ENCODE measurements around the gene TYSND1.
A peak's percentile ranks its signal among the peaks of the same experiment; 100 is the strongest.
"Not testable (repeated sequence)": the region's sequence is repeated elsewhere in the genome, so short reads cannot be mapped to it uniquely, and the experiment has no call there.

Gene TYSND1

DNA sequence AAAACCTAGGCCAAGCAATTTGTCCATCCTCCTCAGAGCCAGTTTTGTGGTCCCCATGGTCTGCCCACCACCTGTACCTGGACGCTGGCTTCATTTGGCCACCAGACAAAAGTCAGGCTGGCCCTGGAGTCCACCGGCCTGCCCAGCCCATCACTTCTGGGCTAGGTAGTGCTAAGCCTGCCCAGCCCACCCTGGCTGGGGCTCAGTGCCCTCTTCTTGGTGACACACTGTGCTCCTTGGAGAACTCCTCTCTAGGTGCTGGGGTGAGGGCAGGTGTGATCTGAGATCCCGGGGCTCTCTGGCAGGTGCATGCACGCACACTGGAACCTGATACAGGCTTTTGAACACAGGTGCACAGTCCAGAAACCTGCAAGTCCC is 15.0 kb downstream of the TYSND1 start:
- DNase-seq, result no peak

- no peak for DNase-seq
These were observed 15.5 kb downstream of the TYSND1 start for GRCh38 chr10:70130878-70131559.

GRCh38 chr10:70126700-70127395 is 19.7 kb downstream of the TYSND1 start:
- no peak for DNase-seq

GRCh38 chr10:70125918-70126552 is 20.5 kb downstream of the TYSND1 start:
- no peak for DNase-seq

GRCh38 chr10:70124918-70125317 is 21.6 kb downstream of the TYSND1 start:
- no peak for DNase-seq

GRCh38 chr10:70124415-70124814 is 22.1 kb downstream of the TYSND1 start:
- no peak for DNase-seq

- DNase-seq, result no peak
These were observed 22.7 kb downstream of the TYSND1 start for GRCh38 chr10:70123817-70124216.

- not testable (repeated sequence) for DNase-seq
These were observed 23.3 kb downstream of the TYSND1 start for GRCh38 chr10:70123166-70123565.

DNA sequence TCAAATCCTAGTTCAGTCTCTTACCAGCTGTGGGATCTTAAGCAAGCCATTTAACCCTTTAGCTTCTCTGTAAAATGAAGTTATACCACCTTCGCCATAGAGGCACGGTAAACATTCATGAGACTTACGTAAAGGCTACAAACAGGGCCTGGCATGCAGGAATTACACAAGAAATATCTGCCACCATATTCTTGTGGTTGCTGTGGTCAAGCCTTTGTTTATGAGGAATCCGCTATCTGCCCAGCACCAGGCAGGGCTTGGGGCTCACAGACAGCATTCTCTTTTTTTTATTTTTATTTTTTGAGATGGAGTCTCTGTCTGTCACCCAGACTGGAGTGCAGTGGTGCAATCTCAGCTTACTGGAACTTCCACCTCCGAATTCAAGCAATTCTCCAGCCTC is 23.8 kb downstream of the TYSND1 start:
- no peak for DNase-seq

GRCh38 chr10:70121281-70121949 is 25.1 kb downstream of the TYSND1 start:
- DNase-seq, result no peak

DNA sequence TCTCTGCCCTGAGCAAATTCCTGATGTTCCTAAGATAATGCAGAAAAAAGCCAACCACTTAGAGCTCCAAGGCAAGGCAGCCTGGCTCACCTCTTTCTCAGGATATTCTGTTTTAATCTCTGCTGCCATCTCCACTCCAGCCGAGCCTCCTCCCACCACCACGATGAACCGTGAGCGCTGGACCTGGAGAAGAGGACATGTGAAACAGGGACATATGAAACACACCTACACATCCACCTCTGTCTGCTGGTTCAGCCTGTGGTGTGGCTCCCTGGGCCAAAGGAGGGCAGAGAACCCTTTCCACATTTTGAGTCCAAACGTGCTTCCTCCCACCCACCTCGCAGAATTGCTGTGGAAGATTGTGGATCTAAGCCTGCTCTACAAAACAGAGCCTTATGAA is 26.1 kb downstream of the TYSND1 start:
- no peak for DNase-seq

DNA sequence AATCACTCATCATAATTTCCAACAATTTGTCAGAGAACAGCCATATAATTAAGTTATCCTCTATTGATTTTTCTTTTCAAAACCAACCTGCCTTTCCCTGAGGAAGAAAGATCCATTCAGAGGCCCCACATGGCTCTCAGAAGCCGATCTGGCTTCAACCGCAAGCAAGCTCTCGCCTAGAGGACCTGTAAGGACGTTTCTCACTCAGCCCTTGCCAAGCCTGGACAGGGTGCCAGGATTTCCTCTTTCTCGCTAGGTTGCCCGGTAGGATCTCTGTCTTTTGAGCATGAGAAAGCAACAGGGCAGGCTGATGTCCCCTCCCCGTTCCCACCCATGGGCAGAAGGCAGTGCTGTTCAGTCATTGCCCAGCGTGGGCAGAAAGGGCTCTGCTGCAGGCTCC is 26.9 kb downstream of the TYSND1 start:
- DNase-seq, result peak in 1 of 2 experiments; percentile 2

DNA sequence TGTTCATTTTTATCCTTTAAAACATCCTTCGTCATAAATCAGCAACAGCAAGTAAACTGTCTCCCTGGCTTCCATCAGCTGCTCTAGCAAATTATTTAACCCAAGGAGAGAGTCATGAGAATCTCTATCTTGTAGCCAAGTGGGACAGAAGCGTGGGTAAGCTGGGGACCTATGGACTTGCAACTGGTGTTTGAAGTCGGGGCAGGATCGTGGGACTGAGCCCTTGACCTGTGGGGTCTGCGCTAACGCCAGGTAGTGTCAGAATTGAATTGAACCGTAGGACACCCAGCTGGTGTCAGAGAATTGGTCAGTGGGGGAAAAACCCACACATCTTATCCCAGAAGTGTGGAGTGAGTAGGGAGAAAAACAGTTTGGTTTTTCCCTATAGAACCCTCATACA is 27.3 kb downstream of the TYSND1 start:
- DNase-seq, result no peak

DNA sequence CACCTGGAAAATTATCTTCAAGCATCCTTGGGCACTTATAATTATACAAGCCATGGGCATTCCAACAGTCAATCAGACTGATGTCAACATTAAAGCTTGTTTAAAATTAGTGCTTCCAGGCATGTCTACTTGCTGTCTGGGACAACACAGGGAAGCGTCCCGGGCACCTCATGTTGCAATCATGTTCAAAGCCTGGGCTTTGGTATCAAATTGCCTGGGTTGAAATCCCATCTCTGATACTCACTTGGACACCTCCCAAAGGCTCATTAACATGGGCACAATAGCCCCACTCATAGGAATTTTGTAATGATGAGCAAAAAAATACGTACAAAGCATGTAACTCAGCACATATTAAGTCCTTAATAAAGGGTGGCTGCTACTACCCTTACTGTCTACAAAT is 28.3 kb downstream of the TYSND1 start:
- DNase-seq, result no peak

GRCh38 chr10:70117646-70118045 is 28.9 kb downstream of the TYSND1 start:
- DNase-seq, result no peak

- peak in 1 of 2 experiments; percentile 9 for DNase-seq
These were observed 30.4 kb downstream of the TYSND1 start for GRCh38 chr10:70115948-70116682.

DNA sequence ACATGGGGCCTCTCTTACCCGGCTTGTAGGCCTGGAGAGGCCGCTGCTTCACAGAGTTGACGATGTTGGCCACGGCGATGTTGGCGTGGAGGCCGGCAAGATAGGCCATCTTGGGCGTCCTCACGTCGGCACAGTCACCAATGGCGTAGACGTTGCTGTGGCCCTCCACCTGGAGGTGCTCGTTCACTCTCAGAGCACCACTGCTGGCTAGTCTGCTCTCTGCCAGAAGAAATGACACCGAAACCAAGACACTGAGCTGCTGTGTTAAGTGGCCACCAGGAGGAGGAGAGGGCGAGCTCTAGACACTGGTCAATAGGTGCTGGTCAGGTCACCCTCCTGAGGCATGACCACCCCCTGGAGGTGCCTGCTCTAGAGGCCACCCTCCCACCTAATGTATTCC is 31.6 kb downstream of the TYSND1 start:
- DNase-seq, result no peak

- DNase-seq, result no peak
These were observed 34.4 kb downstream of the TYSND1 start for GRCh38 chr10:70112071-70112470.

DNA sequence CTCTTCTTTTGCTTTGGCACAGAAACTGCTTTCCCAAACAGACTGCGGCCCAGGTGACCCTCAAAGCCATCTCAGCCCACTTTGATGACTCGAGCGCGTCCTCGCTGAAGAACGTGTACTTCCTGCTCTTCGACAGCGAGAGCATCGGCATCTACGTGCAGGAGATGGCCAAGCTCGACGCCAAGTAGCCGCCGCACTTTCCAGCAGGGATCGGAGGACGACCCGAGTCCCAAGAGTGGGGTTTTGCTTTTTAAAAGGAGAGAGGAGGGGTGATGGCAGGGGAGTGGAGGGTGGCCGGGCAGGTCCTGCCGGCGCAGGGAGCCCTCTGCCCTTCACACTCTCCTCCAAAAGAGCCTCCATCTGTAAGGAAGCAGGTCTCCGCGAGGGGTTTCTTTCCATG is 35.0 kb downstream of the TYSND1 start:
- no peak for DNase-seq

DNA sequence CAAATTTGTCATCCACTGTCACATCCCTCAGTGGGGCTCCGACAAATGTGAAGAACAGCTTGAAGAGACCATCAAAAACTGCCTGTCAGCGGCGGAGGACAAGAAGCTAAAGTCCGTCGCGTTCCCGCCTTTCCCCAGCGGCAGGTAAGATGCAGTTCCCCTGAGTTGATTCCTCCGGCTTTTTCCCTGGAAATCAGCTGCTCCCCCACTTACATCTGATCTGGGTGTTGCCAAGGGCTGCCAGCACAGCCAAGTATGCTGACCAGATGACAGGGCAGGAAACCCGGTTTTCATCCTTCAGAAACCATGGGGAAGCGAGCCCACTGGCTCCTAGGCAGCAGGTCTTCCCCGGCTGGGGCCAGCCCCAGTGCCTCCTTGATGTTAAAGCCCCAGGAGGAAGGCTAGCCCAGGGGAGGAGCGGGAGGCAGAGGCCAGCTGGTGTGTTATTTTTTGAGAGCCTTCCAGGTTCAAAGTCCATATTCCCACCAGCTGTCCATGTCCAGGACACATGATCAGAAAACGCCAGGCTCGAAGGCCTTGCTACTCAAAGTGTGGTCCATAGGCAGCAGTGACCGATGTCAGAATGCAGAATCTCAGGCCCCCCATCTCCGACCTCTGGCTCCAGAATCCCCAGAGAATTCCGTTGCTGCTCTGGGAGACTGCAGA is 37.3 kb downstream of the TYSND1 start:
- DNase-seq, result peak in 1 of 2 experiments; percentile 12

GRCh38 chr10:70106958-70107791 is 39.3 kb downstream of the TYSND1 start:
- no peak for DNase-seq

Measured in NCI-H446 (cell line).